OCI-LY3 (cell line): Measurements from ENCODE around the gene SH3RF3.

Experiments used
- EZH2phosphoT487 ChIP-seq: fragments of 200-600 bp; shearing (Covaris generic); IDR thresholded peaks from 2 replicates; pipeline ENCODE4 v1.6.1; 2018; ENCODE audit warnings: antibody characterized with exemption, mixed run types, low read depth
- TF ChIP-seq, protein P1 (sequence below): fragments of 200-600, 300-600 bp; sonication (generic); IDR thresholded peaks from 2 replicates; pipeline ENCODE4 v1.5.1; 2014; ENCODE audit warnings: antibody characterized with exemption, low read length, low read depth

DNA sequence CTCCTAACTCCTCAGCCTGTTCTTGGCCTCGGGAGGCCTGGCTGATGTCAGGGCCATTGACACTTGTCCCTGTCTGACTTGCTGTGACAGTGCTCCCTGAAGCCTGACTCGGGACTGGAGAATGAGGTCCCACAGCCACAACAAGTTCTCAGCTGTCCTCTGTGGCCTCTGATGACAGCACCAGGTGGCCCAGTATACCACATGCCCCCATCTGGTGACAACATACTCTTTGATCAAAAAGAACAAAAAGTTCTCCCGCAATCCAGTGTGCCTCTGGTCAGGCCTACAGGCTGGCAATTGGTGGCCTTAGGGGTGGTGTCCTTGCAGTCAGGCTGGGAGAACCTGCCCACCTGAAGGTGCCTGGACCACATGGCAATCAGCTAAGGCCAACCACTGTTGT, 382.2 kb downstream of the SH3RF3 start:
- TF ChIP-seq, protein P1, sequence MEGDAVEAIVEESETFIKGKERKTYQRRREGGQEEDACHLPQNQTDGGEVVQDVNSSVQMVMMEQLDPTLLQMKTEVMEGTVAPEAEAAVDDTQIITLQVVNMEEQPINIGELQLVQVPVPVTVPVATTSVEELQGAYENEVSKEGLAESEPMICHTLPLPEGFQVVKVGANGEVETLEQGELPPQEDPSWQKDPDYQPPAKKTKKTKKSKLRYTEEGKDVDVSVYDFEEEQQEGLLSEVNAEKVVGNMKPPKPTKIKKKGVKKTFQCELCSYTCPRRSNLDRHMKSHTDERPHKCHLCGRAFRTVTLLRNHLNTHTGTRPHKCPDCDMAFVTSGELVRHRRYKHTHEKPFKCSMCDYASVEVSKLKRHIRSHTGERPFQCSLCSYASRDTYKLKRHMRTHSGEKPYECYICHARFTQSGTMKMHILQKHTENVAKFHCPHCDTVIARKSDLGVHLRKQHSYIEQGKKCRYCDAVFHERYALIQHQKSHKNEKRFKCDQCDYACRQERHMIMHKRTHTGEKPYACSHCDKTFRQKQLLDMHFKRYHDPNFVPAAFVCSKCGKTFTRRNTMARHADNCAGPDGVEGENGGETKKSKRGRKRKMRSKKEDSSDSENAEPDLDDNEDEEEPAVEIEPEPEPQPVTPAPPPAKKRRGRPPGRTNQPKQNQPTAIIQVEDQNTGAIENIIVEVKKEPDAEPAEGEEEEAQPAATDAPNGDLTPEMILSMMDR, result no peak
- no peak for TF ChIP-seq EZH2phosphoT487
